GM23338 (cell line): ENCODE results near the gene GLRA1. TPM values are rescaled to one million over a fixed set of nuclear protein-coding genes. Genes with fewer than 3 reads are reported as not detected.

Source experiments
- ATAC-seq: fragments of 200-7000 bp; cut with Tn5 transposase; 3 replicates; pipeline ENCODE4 v1.9.1; 2020
- DNase-seq: peaks from one replicate; pipeline ENCODE4 v3.0.0-alpha.2; 2015; ENCODE audit warnings: low spot score
- H2AFZ ChIP-seq: fragments of 200-600 bp; sonication (generic); 2 replicates; pipeline ENCODE4 v1.8.0; 2016; ENCODE audit warnings: antibody characterized with exemption, mild to moderate bottlenecking, moderate library complexity
- H3F3A ChIP-seq: fragments of 200-600 bp; sonication (generic); replicated peaks from 2 replicates; pipeline ENCODE4 v1.8.0; 2017; ENCODE audit warnings: antibody characterized with exemption, mixed run types, low read depth
- H3K27ac ChIP-seq: fragments of 200-600 bp; sonication (generic); 2 replicates; pipeline ENCODE4 v1.6.1; 2016; ENCODE audit warnings: low read depth
- H3K27me3 ChIP-seq: fragments of 200-600 bp; sonication (generic); 2 replicates; pipeline ENCODE4 v1.8.0; 2016; ENCODE audit warnings: mild to moderate bottlenecking, mixed run types, moderate library complexity; ENCODE audit not compliant: insufficient read depth
- H3K36me3 ChIP-seq: fragments of 200-600 bp; sonication (generic); 2 replicates; pipeline ENCODE4 v1.8.0; 2016; ENCODE audit warnings: mild to moderate bottlenecking; ENCODE audit not compliant: insufficient read depth
- H3K4me1 ChIP-seq: fragments of 200-600 bp; sonication (generic); 2 replicates; pipeline ENCODE4 v1.8.0; 2016; ENCODE audit warnings: mild to moderate bottlenecking, moderate library complexity; ENCODE audit not compliant: insufficient read depth
- H3K4me2 ChIP-seq: fragments of 200-600 bp; sonication (generic); 2 replicates; pipeline ENCODE4 v1.7.1; 2017; ENCODE audit warnings: mixed run types
- H3K4me3 ChIP-seq: fragments of 200-600 bp; sonication (generic); 2 replicates; pipeline ENCODE4 v1.6.1; 2016; ENCODE audit warnings: mixed run types
- H3K79me2 ChIP-seq: fragments of 200-600 bp; sonication (generic); replicated peaks from 2 replicates; pipeline ENCODE4 v1.8.0; 2017; ENCODE audit warnings: mild to moderate bottlenecking; ENCODE audit not compliant: insufficient read depth
- H3K9me2 ChIP-seq: fragments of 200-600 bp; sonication (generic); 2 replicates; pipeline ENCODE4 v1.8.0; 2017; ENCODE audit not compliant: insufficient read depth
- H4K20me1 ChIP-seq: fragments of 200-600 bp; sonication (generic); replicated peaks from 2 replicates; pipeline ENCODE4 v1.8.0; 2017; ENCODE audit warnings: mild to moderate bottlenecking; ENCODE audit not compliant: insufficient read depth
- H3K27ac Mint-ChIP-seq: 2 replicates; pipeline ENCODE4 v1.8.0; 2020; ENCODE audit warnings: inconsistent platforms, mild to moderate bottlenecking, moderate library complexity, mixed read lengths
- H3K27me3 Mint-ChIP-seq: 3 replicates; pipeline ENCODE4 v1.8.0; 2022; ENCODE audit warnings: low read depth, mild to moderate bottlenecking, moderate library complexity, mixed read lengths, inconsistent platforms; ENCODE audit not compliant: insufficient read depth, poor library complexity
- H3K36me3 Mint-ChIP-seq: 3 replicates; pipeline ENCODE4 v1.8.0; 2021; ENCODE audit warnings: low read depth, mild to moderate bottlenecking, inconsistent platforms, moderate library complexity, mixed read lengths
- H3K4me1 Mint-ChIP-seq: 3 replicates; pipeline ENCODE4 v1.8.0; 2020; ENCODE audit warnings: mild to moderate bottlenecking, inconsistent platforms, mixed read lengths
- H3K4me3 Mint-ChIP-seq: 3 replicates; pipeline ENCODE4 v1.8.0; 2021; ENCODE audit warnings: moderate library complexity, mild to moderate bottlenecking, inconsistent platforms, mixed read lengths
- H3K9me3 Mint-ChIP-seq: 3 replicates; pipeline ENCODE4 v1.8.0; 2020; ENCODE audit warnings: moderate library complexity, mild to moderate bottlenecking, inconsistent platforms, mixed read lengths
- CREB1 ChIP-seq: fragments of 250-450 bp; sonication (Bioruptor Pico); IDR thresholded peaks from 2 replicates; pipeline ENCODE4 v1.5.0; 2020; ENCODE audit warnings: low read depth, mild to moderate bottlenecking, moderate library complexity
- EZH2 ChIP-seq: fragments of 200-600 bp; sonication (generic); IDR thresholded peaks from one replicate; pipeline ENCODE4 v1.8.0; 2017; ENCODE audit warnings: antibody characterized with exemption, mild to moderate bottlenecking, low read depth; ENCODE audit not compliant: unreplicated experiment
- EZH2phosphoT487 ChIP-seq: fragments of 200-600 bp; sonication (generic); IDR thresholded peaks from one replicate; pipeline ENCODE4 v1.8.1; 2018; ENCODE audit warnings: antibody characterized with exemption; ENCODE audit not compliant: unreplicated experiment
- JUNB ChIP-seq: IDR thresholded peaks from one replicate; pipeline ENCODE4 v1.6.1; 2016; ENCODE audit warnings: antibody characterized with exemption; ENCODE audit not compliant: unreplicated experiment
- NANOG ChIP-seq: IDR thresholded peaks from 2 replicates; pipeline ENCODE4 v1.6.1; 2016; ENCODE audit warnings: antibody characterized with exemption, borderline replicate concordance
- POLR2AphosphoS5 ChIP-seq: IDR thresholded peaks from 2 replicates; pipeline ENCODE4 v1.6.1; 2016; ENCODE audit warnings: antibody characterized with exemption, low read depth
- STAT1 ChIP-seq: IDR thresholded peaks from one replicate; pipeline ENCODE4 v1.6.1; 2016; ENCODE audit warnings: antibody characterized with exemption; ENCODE audit not compliant: unreplicated experiment
- ZNF114 ChIP-seq: fragments of 250-450 bp; sonication (Bioruptor Pico); IDR thresholded peaks from 2 replicates; pipeline ENCODE4 v1.5.0; 2020; ENCODE audit warnings: mild to moderate bottlenecking, moderate library complexity
- ZNF331 ChIP-seq: fragments of 250-450 bp; sonication (Bioruptor Pico); IDR thresholded peaks from 2 replicates; pipeline ENCODE4 v1.5.0; 2020; ENCODE audit warnings: low read depth, mild to moderate bottlenecking, moderate library complexity
- polyA plus RNA-seq: library from polyadenylated mRNA; unstranded; fragments of >200 nt; fragmentation: Nextera tagmentation; extraction: Ambion mirVana; gene quantifications from 2 replicates; pipeline ENCODE4 v1.2.1, GENCODE V29; 2016
- total RNA-seq: library from RNA; depleted of rRNA; stranded (reverse); fragments of >200 nt; shearing (Covaris generic); gene quantifications from 2 replicates; pipeline ENCODE4 v1.2.3, GENCODE V29; 2014
- TF ChIP-seq, protein P1 (sequence below): IDR thresholded peaks from 2 replicates; pipeline ENCODE4 v1.6.1; 2016; ENCODE audit warnings: antibody characterized with exemption
- TF ChIP-seq, protein P2 (sequence below), 2 experiments: fragments of 200-600 bp in 1 of 2; sonication (generic) in 1 of 2; conservative IDR thresholded peaks; 2 replicates each; pipeline versions ENCODE4 v1.5.1 to v1.6.1; 2016 to 2017; ENCODE audit warnings: antibody characterized with exemption in 2 of 2, low read depth in 2 of 2, mild to moderate bottlenecking in 2 of 2, moderate library complexity in 1 of 2
- TF ChIP-seq, protein P3 (sequence below): fragments of 250-450 bp; sonication (Bioruptor Pico); IDR thresholded peaks from 2 replicates; pipeline ENCODE4 v1.5.0; 2020; ENCODE audit warnings: mild to moderate bottlenecking, moderate library complexity
- TF ChIP-seq, protein P4 (sequence below): IDR thresholded peaks from one replicate; pipeline ENCODE4 v1.6.1; 2018; ENCODE audit warnings: antibody characterized with exemption; ENCODE audit not compliant: unreplicated experiment

The GLRA1 gene
- total and polyA plus RNA-seq, 2 experiments from 2014 or later = not detected

DNA sequence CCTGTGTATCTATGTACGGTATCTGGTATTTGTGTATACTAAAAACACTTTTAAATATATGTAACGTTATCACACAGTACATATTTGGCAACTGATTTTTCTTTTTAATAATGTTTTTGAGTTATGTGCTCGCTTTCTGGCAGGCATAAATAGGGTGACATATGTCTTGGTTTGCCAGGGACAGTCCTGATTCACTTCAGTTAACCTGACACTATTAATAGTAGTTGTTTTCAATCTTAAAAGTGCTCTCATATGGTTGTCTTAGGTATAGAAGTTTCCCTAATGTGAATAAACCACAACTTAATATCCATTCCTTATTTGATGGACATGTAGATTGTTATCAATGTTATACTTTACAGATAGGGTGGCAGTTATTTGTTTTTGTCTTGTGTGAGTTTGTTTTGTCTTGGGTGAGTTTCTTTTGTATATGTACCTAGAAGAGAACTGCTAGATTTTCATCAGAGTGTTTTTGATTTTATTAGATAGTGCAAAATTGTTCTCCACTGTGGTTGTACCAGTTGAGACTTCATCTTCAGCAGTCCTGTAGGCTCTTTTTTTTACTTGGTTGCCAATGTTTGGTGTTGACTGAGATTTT is 145.0 kb downstream of the GLRA1 start:
- Mint-ChIP-seq H3K27me3 (peaks cover 7% of the 10 kb centered on the region), H3K9me3 (no peaks in the 10 kb centered on the region), H3K4me1 (peaks cover 73% of the 10 kb centered on the region), H3K4me3 (peak overlapping the region; percentile 9), H3K36me3 (peaks cover 39% of the 10 kb centered on the region), H3K27ac (no peak overlapping the region)
- no peaks in the 10 kb centered on the region for H3K36me3 ChIP-seq
- H4K20me1 ChIP-seq = peaks cover 92% of the 10 kb centered on the region
- no peaks in the 10 kb centered on the region for H3K9me2 ChIP-seq
- H3K27me3 ChIP-seq = no peaks in the 10 kb centered on the region
- 0 out of 2 replicates have a peak overlapping the region, but pooled peaks have one; percentile 8 for H3K27ac ChIP-seq
- H3K4me1 ChIP-seq = peaks cover 73% of the 10 kb centered on the region
- TF ChIP-seq ZNF114 = no peak
- no peak for TF ChIP-seq NANOG
- no peak for TF ChIP-seq JUNB
- no peak for TF ChIP-seq ZNF331
- TF ChIP-seq, protein P1, sequence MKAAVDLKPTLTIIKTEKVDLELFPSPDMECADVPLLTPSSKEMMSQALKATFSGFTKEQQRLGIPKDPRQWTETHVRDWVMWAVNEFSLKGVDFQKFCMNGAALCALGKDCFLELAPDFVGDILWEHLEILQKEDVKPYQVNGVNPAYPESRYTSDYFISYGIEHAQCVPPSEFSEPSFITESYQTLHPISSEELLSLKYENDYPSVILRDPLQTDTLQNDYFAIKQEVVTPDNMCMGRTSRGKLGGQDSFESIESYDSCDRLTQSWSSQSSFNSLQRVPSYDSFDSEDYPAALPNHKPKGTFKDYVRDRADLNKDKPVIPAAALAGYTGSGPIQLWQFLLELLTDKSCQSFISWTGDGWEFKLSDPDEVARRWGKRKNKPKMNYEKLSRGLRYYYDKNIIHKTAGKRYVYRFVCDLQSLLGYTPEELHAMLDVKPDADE = no peak
- TF ChIP-seq, protein P2, sequence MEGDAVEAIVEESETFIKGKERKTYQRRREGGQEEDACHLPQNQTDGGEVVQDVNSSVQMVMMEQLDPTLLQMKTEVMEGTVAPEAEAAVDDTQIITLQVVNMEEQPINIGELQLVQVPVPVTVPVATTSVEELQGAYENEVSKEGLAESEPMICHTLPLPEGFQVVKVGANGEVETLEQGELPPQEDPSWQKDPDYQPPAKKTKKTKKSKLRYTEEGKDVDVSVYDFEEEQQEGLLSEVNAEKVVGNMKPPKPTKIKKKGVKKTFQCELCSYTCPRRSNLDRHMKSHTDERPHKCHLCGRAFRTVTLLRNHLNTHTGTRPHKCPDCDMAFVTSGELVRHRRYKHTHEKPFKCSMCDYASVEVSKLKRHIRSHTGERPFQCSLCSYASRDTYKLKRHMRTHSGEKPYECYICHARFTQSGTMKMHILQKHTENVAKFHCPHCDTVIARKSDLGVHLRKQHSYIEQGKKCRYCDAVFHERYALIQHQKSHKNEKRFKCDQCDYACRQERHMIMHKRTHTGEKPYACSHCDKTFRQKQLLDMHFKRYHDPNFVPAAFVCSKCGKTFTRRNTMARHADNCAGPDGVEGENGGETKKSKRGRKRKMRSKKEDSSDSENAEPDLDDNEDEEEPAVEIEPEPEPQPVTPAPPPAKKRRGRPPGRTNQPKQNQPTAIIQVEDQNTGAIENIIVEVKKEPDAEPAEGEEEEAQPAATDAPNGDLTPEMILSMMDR (conservative IDR thresholded peaks at IDR 0.05; ENCODE audit: low read depth in 2 of 2) = no peak
- no peak; the same call in 1 of the 2 replicates for TF ChIP-seq POLR2AphosphoS5
- TF ChIP-seq STAT1 = no peak
- TF ChIP-seq CREB1 (CRISPR knock-in tag) = no peak
- TF ChIP-seq, protein P3, sequence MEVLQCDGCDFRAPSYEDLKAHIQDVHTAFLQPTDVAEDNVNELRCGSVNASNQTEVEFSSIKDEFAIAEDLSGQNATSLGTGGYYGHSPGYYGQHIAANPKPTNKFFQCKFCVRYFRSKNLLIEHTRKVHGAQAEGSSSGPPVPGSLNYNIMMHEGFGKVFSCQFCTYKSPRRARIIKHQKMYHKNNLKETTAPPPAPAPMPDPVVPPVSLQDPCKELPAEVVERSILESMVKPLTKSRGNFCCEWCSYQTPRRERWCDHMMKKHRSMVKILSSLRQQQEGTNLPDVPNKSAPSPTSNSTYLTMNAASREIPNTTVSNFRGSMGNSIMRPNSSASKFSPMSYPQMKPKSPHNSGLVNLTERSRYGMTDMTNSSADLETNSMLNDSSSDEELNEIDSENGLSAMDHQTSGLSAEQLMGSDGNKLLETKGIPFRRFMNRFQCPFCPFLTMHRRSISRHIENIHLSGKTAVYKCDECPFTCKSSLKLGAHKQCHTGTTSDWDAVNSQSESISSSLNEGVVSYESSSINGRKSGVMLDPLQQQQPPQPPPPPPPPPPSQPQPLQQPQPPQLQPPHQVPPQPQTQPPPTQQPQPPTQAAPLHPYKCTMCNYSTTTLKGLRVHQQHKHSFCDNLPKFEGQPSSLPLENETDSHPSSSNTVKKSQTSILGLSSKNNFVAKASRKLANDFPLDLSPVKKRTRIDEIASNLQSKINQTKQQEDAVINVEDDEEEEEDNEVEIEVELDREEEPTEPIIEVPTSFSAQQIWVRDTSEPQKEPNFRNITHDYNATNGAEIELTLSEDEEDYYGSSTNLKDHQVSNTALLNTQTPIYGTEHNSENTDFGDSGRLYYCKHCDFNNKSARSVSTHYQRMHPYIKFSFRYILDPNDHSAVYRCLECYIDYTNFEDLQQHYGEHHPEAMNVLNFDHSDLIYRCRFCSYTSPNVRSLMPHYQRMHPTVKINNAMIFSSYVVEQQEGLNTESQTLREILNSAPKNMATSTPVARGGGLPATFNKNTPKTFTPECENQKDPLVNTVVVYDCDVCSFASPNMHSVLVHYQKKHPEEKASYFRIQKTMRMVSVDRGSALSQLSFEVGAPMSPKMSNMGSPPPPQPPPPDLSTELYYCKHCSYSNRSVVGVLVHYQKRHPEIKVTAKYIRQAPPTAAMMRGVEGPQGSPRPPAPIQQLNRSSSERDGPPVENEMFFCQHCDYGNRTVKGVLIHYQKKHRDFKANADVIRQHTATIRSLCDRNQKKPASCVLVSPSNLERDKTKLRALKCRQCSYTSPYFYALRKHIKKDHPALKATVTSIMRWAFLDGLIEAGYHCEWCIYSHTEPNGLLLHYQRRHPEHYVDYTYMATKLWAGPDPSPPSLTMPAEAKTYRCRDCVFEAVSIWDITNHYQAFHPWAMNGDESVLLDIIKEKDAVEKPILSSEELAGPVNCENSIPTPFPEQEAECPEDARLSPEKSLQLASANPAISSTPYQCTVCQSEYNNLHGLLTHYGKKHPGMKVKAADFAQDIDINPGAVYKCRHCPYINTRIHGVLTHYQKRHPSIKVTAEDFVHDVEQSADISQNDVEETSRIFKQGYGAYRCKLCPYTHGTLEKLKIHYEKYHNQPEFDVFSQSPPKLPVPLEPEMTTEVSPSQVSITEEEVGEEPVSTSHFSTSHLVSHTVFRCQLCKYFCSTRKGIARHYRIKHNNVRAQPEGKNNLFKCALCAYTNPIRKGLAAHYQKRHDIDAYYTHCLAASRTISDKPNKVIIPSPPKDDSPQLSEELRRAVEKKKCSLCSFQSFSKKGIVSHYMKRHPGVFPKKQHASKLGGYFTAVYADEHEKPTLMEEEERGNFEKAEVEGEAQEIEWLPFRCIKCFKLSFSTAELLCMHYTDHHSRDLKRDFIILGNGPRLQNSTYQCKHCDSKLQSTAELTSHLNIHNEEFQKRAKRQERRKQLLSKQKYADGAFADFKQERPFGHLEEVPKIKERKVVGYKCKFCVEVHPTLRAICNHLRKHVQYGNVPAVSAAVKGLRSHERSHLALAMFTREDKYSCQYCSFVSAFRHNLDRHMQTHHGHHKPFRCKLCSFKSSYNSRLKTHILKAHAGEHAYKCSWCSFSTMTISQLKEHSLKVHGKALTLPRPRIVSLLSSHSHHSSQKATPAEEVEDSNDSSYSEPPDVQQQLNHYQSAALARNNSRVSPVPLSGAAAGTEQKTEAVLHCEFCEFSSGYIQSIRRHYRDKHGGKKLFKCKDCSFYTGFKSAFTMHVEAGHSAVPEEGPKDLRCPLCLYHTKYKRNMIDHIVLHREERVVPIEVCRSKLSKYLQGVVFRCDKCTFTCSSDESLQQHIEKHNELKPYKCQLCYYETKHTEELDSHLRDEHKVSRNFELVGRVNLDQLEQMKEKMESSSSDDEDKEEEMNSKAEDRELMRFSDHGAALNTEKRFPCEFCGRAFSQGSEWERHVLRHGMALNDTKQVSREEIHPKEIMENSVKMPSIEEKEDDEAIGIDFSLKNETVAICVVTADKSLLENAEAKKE (CRISPR knock-in tag) = no peak
- no peak for TF ChIP-seq EZH2
- no peak for TF ChIP-seq EZH2phosphoT487
- TF ChIP-seq, protein P4, sequence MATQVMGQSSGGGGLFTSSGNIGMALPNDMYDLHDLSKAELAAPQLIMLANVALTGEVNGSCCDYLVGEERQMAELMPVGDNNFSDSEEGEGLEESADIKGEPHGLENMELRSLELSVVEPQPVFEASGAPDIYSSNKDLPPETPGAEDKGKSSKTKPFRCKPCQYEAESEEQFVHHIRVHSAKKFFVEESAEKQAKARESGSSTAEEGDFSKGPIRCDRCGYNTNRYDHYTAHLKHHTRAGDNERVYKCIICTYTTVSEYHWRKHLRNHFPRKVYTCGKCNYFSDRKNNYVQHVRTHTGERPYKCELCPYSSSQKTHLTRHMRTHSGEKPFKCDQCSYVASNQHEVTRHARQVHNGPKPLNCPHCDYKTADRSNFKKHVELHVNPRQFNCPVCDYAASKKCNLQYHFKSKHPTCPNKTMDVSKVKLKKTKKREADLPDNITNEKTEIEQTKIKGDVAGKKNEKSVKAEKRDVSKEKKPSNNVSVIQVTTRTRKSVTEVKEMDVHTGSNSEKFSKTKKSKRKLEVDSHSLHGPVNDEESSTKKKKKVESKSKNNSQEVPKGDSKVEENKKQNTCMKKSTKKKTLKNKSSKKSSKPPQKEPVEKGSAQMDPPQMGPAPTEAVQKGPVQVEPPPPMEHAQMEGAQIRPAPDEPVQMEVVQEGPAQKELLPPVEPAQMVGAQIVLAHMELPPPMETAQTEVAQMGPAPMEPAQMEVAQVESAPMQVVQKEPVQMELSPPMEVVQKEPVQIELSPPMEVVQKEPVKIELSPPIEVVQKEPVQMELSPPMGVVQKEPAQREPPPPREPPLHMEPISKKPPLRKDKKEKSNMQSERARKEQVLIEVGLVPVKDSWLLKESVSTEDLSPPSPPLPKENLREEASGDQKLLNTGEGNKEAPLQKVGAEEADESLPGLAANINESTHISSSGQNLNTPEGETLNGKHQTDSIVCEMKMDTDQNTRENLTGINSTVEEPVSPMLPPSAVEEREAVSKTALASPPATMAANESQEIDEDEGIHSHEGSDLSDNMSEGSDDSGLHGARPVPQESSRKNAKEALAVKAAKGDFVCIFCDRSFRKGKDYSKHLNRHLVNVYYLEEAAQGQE = no peak
- peak overlapping the region; percentile 41; the same call in 1 of the 2 replicates for H3K4me2 ChIP-seq
- ATAC-seq (no peak), DNase-seq (no peak)
- H3K4me3 ChIP-seq = 0 out of 2 replicates have a peak overlapping the region, but pooled peaks have one; percentile 20
- peaks cover 100% of the 10 kb centered on the region for H3K79me2 ChIP-seq
- no peaks in the 10 kb centered on the region for H3F3A ChIP-seq
- no peak overlapping the region for H2AFZ ChIP-seq
